K562 (cell line): Measurements from ENCODE around the gene PNLIPRP1. TPM values are rescaled to one million over a fixed set of nuclear protein-coding genes. Genes with fewer than 3 reads are reported as not detected.

ENCODE experiments used
- ARNT ChIP-seq, 2 experiments: fragments of 450-650 bp; IDR thresholded peaks; 2 replicates each; pipeline ENCODE4 v1.6.1; 2016; ENCODE audit warnings: mild to moderate bottlenecking in 1 of 2
- CEBPB ChIP-seq: fragments of 450-650 bp; IDR thresholded peaks from 2 replicates; pipeline ENCODE4 v1.6.1; 2016; ENCODE audit warnings: missing genetic modification characterization, missing compliant biosample characterization
- FOXA1 ChIP-seq: fragments of 450-650 bp; IDR thresholded peaks from 2 replicates; pipeline ENCODE4 v1.6.1; 2016; ENCODE audit warnings: mild to moderate bottlenecking, borderline replicate concordance
- GABPA ChIP-seq: fragments of 200-800 bp; sonication (Bioruptor generic); conservative IDR thresholded peaks from 2 replicates; pipeline ENCODE4 v1.6.1; 2016; ENCODE audit warnings: low read depth, missing genetic modification characterization, missing compliant biosample characterization
- PCBP2 ChIP-seq: fragments of 200-400 bp; formaldehyde crosslinking; IDR thresholded peaks from 2 replicates; pipeline ENCODE4 v1.6.1; 2018; ENCODE audit warnings: low read length, low read depth, mild to moderate bottlenecking, moderate library complexity; ENCODE audit not compliant: poor library complexity, severe bottlenecking
- RBBP5 ChIP-seq: fragments of 200-600 bp; sonication (generic); IDR thresholded peaks from 2 replicates; pipeline ENCODE4 v1.6.1; 2012; ENCODE audit warnings: borderline replicate concordance, mild to moderate bottlenecking, low read length, control low read depth, inconsistent platforms; ENCODE audit not compliant: insufficient read depth, poor library complexity, severe bottlenecking
- RFX5 ChIP-seq: IDR thresholded peaks from 2 replicates; pipeline ENCODE4 v1.6.1; 2011; ENCODE audit warnings: low read depth, mild to moderate bottlenecking, improper control_type of control experiment, low read length
- polyA plus RNA-seq, 8 experiments: library from polyadenylated mRNA; depleted of rRNA in 4 of 8; stranded (reverse) in 5 of 8; unstranded in 3 of 8; fragments of >200 nt; fragmentation: Nextera tagmentation in 2 of 8; fragmentation: Illumina TruSeq in 1 of 8; extraction: Ambion mirVana in 2 of 8; extraction: Trizol in 1 of 8; gene quantifications; 2 replicates each; pipeline versions ENCODE4 v1.2.1 to v1.2.3, GENCODE V29; 2011 to 2014; ENCODE audit warnings: inconsistent platforms in 1 of 8, missing spikeins in 1 of 8
- total RNA-seq, 7 experiments: library from RNA; depleted of rRNA in 6 of 7; stranded (reverse); fragments of >200 nt in 6 of 7; fragmentation: Illumina TruSeq in 2 of 7; extraction: Trizol in 2 of 7; gene quantifications; 2 replicates each; pipeline versions ENCODE4 v1.2.1 to v1.2.3, GENCODE V29; 2011 to 2021; ENCODE audit warnings: low replicate concordance in 1 of 7
- TF ChIP-seq, protein P1 (sequence below): sonication (generic); formaldehyde crosslinking; IDR thresholded peaks from 2 replicates; pipeline ENCODE4 v1.8.1; 2023; ENCODE audit warnings: mild to moderate bottlenecking, missing genetic modification reagents
- TF ChIP-seq, protein P2 (sequence below): sonication (generic); formaldehyde crosslinking; IDR thresholded peaks from 2 replicates; pipeline ENCODE4 v1.8.1; 2023; ENCODE audit warnings: mild to moderate bottlenecking, missing genetic modification reagents

The PNLIPRP1 gene
- total and polyA plus RNA-seq, 9 of the 15 experiments (the other 6 are each of a cell fraction or from before 2014, with no cell fraction given) = 0.60 TPM; not detected in 8

DNA sequence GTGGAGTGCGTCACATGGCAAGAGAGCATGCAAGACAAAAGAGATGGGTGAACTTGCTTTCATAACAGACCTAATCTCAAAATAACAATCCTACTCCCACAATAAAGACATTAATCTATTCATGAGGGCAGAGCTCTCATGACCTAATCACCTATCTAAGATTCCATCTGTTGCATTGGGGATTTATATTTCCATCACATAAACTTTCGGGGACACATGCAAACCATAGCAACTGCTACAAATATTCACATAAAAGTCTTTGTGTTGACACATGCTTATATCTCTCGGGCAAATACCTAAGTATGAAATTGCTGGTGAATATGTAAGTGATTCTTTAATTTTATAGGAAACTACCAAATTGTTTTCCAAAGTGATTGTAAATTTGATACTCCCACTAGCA lies 16.0 kb upstream of the PNLIPRP1 start (continued):
- TF ChIP-seq, protein P1, sequence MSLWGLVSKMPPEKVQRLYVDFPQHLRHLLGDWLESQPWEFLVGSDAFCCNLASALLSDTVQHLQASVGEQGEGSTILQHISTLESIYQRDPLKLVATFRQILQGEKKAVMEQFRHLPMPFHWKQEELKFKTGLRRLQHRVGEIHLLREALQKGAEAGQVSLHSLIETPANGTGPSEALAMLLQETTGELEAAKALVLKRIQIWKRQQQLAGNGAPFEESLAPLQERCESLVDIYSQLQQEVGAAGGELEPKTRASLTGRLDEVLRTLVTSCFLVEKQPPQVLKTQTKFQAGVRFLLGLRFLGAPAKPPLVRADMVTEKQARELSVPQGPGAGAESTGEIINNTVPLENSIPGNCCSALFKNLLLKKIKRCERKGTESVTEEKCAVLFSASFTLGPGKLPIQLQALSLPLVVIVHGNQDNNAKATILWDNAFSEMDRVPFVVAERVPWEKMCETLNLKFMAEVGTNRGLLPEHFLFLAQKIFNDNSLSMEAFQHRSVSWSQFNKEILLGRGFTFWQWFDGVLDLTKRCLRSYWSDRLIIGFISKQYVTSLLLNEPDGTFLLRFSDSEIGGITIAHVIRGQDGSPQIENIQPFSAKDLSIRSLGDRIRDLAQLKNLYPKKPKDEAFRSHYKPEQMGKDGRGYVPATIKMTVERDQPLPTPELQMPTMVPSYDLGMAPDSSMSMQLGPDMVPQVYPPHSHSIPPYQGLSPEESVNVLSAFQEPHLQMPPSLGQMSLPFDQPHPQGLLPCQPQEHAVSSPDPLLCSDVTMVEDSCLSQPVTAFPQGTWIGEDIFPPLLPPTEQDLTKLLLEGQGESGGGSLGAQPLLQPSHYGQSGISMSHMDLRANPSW (CRISPR knock-in tag) = no peak
- no peak for TF ChIP-seq GABPA (tag)
- TF ChIP-seq RFX5 = no peak
- no peak for TF ChIP-seq PCBP2
- no peak for TF ChIP-seq RBBP5
- TF ChIP-seq ARNT (IDR thresholded peaks at IDR 0.05) = no peak
- TF ChIP-seq FOXA1 = no peak
- TF ChIP-seq, protein P2, sequence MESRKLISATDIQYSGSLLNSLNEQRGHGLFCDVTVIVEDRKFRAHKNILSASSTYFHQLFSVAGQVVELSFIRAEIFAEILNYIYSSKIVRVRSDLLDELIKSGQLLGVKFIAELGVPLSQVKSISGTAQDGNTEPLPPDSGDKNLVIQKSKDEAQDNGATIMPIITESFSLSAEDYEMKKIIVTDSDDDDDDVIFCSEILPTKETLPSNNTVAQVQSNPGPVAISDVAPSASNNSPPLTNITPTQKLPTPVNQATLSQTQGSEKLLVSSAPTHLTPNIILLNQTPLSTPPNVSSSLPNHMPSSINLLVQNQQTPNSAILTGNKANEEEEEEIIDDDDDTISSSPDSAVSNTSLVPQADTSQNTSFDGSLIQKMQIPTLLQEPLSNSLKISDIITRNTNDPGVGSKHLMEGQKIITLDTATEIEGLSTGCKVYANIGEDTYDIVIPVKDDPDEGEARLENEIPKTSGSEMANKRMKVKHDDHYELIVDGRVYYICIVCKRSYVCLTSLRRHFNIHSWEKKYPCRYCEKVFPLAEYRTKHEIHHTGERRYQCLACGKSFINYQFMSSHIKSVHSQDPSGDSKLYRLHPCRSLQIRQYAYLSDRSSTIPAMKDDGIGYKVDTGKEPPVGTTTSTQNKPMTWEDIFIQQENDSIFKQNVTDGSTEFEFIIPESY (CRISPR knock-in tag) = no peak
- TF ChIP-seq CEBPB = no peak
